HG03565 (cell line): ENCODE results near the gene CRB3.
"Not testable (repeated sequence)": the region's sequence is repeated elsewhere in the genome, so short reads cannot be mapped to it uniquely, and the experiment has no call there.

Experiments
- ATAC-seq: cut with Tn5 transposase; IDR thresholded peaks from one replicate; pipeline ENCODE4 v1.9.1; 2021; ENCODE audit warnings: mild to moderate bottlenecking, moderate library complexity; ENCODE audit not compliant: unreplicated experiment

The CRB3 gene

DNA sequence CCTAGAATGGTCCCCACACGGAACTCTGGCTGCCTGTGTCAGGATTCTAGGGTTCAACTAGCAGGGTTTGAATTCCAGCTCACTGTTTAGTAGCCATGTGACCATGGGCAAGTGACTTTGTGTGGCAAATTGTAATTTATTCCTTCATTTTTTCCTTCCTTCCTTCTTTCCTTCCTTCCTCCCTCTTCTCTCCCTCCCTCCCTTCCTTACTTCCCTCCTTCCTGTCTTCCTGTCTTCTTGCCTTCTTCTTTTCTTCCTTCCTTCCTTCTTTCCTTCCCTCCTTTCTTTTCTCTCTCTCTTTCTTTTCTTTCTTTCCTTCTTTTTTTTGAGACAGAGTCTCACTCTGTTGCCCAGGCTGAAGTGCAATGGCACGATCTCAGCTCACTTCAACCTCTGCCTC, 26.1 kb downstream of the CRB3 start:
- no peak for ATAC-seq

DNA sequence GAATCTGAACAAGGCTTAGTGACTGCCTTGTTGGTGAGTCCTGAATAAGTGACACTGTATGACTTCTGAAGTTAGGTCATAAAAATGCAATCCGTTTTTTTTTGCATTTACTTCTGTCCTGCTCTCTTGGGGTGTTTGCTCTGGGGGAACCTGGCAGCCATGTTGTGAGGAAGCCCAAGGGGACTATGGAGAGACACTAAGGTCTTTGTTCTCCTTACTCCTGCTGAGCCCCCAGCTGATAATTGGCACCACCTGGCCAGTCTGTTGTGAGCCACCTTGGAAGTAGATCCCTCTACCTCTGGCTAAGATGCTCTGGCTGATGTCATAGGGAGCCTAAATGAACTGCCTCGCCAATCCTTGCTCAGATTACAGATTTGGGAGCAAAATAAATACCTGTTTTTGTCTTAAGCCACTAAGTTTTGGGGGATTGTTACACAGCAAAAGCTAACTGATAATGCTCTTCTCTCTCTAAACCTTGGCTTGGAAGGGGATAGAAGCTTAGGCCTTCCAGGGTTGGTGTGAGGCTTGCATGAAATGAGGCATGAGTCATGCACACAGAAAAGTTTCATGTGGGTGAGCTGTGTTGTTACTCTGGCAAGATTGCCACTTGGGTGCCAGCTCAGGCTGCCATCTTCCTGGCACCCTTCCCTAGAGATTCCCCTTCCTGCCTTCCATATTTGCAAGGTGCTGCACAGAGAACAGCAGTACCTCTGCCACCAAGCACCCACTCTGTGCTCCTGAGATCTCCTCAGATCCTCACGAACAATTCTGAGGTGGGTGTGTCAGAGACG, 27.9 kb downstream of the CRB3 start:
- no peak for ATAC-seq

DNA sequence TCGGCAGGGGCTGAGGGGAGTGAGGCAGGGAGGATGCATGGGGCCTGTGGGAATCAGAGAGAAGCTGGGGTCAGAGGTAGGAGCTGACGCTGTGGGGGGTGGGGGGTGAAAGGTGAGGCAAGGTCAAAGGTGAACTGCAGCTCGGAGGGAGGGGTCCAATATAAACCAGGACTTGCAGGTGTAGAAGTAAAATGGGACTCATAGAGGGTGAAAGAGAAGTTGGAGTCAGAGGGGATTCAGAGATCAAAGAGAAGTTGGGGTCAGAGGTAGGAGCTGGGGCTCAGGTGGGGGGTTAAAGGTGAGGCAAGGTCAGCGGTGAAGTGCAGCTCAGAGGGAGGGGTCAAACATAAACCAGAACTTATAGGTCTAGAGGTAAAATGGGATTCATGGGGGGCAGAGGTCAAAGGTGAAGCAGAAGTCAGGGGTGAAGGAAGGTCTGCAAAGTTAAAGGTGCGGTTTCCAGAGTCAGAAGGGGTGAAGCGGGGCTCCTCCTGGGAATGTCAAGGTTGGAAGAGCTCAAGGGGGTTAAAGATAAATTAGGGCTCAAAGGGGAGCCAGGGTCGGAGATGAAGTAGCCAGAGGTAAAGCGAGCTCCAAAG, 30.5 kb downstream of the CRB3 start:
- no peak for ATAC-seq

DNA sequence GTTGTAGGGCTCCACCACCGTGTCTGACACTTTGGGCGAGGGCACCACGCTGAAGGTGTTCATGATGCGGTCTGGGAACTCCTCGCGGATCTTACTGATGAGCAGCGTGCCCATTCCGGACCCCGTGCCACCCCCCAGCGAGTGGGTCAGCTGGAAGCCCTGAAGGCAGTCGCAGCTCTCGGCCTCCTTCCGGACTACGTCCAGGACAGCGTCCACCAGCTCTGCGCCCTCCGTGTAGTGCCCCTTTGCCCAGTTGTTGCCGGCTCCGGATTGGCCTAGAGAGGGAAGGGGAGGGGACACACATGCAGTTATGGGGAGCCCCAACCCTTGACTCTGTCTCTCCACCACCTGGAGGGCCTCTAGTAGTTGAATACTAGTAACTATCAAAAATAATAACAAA, 31.9 kb downstream of the CRB3 start:
- no peak for ATAC-seq

DNA sequence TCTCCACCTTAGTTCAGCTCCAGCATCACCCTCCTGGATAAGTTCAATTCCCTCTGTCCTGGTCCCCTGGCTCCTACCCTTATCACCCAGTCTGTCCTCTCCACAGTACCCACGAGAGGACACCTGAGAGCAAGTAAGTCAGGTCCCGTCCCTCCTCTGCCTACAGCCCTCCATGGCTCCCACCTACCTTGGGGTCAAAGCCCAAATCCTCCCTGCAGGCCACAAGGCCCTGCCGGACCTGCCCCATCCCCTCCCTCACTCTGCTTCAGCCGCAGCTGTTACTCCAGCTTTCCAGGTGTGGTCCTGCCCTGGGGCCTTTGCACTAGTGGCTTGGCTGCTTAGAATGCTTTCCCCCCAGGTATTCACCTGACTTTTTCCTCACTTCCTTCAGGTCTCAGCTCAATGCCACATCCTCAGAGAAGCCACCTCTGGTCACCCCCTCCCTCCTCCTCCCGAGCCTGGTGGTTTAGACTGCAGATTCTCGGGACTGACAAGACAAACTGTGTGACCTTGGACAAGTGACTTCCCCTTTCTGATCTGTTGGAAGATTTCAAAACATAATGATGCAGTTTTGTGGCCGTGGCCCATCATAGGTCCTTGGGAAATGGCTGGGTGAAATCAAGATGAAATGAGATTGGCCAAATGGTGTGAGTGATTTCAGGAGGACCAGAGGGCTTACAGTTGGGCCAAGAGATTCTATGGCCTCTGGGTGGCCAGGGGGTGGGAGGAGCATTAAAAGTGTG, 34.4 kb downstream of the CRB3 start:
- ATAC-seq = no peak

DNA sequence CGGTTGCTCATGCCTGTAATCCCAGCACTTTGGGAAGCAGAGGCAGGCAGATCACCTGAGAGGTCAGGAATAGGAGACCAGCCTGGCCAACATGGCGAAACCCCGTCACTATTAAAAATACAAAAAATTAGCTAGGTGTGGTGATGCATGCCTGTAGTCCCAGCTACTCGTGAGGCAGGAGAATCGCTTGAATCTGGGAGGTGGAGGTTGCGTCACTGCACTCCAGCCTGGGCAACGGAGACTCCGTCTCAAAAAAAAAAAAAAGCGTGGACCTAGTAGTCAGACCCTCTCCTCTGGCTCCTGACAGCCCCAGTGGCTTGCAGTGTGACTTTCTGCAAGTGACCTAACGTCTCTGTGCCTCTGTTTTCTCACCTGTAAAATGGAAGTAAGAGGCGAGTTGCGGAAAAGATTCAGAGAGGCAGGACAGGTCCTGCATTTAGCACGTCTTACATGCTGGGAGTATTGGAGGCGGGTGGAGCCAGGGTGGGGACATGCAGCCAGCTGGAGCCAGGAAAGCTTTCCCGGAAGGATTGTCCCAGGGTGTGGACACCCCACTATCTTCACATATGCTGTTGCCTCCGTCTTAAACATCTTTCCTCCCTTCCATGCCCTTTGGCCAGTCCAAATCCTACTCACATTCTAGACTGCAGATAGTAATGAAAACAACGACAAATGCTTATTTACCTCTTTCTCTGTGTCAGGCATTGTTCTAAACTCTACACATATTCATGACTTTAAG, 35.1 kb downstream of the CRB3 start:
- ATAC-seq = no peak

DNA sequence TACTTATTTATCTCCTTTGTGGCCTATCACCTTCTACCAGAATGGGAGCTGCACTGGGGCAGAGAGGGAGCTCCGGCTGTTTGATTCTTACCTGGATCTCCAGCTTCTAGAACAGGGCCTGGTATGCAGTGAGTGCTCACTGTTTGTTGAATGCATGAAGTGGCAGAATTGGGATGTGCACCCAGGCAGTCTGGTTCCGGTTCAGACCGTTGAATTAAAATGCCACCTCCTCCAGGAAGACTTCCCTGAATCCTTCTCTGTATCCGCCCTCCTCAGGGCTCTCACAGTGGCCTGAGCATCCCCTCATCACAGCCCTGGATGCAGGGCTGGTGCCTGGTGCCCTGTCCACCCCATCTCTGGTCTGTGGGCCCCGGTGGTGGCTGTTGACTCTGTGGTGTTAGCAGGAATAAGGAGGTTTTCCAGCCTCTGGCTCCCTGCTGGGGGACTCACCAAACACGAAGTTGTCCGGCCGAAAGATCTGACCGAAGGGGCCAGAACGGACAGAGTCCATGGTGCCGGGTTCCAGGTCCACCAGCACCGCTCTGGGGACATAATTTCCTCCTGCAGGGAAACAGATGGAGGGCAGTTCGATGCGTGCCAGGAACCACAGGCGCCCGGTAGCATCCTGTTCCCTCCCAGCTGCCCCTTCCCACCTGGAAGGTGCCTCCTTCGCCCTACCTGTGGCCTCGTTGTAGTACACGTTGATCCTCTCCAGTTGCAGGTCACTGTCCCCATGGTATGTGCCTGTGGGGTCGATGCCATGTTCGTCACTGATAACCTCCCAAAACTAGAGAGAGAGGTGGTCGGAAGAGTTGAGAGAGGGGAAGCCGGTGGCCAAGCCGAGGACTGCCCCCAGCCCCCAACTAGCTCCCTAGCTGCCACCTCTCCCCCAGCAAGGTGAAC, 37.0 kb downstream of the CRB3 start:
- ATAC-seq = no peak

DNA sequence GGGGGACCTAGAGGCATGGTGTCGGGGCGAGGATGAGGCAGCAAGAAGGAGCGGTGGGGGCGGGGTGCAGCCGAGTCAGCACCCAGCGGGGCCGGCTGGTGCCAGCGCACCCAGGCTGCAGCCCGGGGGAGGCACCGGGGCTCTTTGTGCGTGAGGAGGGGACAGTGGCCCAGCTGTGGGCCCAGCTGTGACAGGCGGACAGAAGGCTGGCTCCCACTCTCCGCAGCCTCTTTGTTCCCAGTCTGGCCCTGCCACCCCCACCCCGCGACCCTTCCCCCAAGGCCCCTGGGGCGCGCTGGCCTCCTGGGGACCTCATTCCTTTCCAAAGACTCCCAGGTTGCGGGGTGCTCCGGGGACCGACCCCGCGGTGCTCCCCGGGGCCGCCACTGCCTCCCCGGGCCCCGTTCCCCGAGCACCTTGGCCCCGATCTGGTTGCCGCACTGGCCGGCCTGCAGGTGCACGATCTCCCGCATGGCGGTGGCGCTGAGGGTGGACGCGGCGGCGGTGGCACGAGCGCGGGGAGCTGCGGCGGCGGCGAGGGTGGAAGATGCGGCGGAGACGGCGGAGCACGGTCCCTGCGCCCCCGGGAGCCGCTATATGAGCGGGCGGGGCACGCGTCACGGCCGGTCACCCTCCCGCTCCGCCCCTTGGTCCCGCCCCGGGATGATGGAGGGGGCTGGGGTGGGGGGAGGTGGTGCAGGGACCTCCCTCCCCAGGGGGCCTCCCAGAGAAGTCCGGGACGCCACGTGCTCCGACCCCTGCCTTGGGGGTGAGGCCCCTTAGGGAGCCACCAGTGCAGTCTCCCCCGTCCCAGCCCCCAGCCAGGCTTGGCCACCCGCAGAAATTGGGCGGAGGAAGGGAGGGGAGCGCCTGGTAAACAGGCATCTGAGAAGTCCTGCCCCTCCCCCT, 37.9 kb downstream of the CRB3 start, which contains the start of gene TUBB4A:
TSS of gene TUBB4A (minus strand) at position 570 of the 909 bp plus-strand sequence. CDS start at position 473, 97 bp downstream.
- ATAC-seq = no peak

DNA sequence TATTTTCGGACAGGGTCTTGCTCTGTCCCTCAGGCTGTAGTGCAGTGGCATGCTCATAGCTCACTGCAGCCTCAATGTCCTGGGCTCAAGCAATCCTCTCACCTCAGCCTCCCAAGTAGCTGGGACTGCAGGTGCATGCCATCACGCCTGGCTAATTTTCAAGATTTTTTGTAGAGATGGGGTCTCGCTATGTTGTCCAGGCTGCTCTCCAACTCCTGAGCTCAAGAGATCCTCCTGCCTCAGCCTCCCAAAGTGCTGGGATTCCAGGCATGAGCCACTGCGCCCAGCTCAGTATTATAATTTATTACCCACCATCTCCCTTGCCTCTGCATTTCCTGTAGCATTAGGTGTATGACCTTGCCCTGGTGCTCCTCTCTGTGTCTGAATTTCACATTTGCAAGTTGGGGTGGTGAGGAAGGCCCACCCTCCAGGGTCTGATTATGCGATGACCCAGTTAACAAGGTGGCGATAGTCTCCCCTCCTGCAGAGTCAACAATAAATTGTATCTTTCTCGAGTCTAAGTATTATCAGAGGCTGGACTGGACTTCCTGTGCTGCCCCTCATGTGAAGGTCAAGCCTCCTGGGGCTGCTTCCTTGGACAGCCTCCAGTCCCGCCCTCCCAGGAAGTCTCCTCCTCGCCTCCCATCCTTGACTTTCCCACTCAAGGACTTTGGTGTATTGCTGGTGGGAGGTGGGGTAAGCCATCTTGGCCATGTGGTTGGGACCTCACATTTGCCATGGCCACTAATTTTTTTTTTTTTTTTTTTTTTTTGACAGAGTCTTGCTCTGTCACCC, 39.5 kb downstream of the CRB3 start:
- ATAC-seq = no peak

DNA sequence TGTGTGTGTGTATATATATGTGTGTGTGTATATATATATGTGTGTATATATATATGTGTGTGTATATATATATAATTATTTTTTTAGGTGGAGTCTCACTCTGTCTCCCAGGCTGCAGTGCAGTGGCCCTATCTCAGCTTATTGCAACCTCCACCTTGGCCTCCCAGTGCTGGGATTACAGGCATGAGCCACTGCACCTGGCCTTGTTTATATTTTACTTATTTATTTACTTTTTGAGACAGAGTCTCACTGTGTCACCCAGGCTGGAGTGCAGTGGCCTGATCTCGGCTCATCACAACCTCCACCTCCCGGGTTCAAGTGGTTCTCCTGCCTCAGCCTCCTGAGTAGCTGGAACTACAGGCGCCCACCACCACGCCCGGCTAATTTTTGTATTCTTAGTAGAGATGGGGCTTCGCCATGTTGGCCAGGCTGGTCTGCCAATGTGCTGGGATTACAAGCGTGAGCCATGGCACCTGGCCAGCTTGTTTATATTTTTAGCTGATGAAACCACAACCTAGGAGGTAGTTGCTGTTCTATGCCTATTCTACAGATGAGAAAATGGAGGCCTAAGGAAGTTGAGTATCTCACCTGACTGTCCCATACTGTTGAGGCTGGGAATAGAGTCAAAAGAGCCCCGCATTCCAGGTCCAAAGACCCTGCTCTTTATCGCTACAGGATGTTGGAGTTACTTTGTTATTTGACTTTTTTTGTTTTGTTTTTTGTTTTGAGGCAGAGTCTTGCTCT, 44.1 kb downstream of the CRB3 start:
- ATAC-seq = not testable (repeated sequence)

DNA sequence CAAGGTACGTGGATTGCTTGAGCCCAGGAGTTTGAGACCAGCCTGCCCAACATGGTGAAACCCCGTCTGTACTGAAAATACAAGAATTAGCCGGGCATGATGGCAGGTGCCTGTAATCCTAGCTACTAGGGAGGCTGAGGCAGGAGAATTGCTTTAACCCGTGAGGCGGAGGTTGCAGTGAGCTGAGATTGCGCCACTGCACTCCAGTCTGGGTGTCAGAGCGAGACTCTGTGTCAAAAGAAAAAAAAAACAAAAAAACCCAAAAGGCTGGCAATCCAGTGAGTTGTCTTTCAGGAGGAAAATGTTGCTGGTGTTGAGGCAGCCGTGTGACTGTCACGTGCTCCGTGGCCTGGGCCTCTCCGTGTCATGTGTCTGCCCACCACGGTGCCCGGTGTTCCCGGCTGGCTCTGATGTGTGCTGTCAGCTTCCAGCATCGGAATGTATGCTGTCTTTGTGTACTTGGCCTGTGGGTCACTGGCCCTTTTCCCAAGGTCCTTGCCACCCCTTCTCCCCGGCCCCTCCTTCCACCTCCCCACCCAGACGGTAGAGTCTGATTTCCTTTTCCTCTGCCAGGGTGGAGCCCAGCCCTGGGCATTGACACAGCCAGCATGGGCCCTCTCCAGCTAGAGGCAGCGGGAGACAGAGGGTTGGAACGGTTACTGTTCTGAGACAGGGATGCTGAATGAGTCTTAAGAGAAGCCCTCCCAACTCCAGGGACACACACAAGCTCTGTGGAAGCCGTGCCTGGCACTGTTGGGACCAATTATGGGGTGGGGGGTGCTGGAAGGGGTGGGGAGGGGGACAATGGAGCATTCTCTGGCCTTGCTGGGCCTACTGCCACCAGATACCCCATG, 45.3 kb downstream of the CRB3 start:
- no peak for ATAC-seq

DNA sequence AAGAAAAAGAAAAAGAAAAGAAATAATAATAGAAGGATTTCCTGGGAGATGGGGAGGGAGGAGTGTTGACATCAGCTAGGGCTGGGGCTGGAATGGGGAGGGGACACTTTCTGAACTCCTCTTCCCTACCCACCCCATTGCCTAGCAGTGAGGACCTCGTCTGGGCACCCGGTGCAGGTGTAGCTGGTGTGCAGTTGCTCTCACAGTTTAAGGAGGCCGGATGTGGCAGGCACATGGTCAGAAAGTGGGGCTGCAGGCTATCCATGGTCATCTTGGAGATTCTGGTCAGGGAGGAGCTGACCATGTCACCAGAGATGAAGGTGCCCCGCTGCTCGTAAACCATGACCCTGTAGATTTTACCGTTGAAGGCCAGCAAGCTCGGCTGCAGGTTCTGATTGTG, 46.5 kb downstream of the CRB3 start:
- no peak for ATAC-seq

DNA sequence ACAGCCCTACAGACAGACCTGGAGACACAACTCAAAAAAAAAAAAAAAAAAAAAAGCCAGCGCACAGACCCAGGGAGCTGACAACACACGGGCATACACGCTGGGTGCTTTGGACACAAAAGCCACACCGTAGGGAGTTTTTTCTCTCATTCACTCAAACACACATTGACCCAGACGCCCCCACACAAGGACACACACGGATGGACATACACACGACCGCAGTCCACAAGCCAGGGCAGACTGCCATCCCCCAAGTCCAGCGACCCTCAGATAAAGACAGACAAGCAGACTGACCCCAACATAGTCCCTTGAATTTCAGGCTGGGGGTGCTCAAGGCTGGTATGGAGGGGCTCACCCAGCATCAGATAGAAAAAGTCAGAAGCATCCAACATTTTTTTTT, 50.0 kb downstream of the CRB3 start:
- ATAC-seq = no peak

DNA sequence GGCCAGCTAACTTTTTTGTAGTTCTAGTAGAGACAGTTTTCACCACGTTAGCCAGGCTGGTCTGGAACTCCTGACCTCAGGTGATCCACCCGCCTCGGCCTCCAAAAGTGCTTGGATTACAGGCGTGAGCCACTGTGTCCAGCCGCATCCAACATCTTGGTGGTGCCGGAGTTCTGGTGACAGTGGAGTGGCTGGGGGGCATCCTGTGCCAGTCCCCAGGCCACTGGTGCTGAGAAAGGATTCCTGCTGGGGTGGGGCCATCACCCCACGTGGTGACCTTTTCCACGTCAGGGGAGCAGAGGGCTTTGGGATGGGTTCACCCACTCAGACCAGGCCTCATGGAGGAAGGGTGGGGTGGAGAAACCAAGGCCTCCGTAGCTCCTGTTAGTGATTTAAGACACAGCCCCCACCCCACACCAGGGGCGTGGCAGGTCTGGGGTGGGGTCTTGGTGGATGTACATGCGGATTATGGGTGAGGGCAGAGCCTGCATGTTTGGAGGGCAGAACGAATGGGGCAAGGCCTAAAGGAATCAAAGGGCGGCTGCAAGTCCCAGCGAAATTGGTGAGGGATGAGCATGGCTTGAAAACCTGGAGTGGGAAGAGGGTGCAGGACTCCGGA, 51.0 kb downstream of the CRB3 start:
- no peak for ATAC-seq

DNA sequence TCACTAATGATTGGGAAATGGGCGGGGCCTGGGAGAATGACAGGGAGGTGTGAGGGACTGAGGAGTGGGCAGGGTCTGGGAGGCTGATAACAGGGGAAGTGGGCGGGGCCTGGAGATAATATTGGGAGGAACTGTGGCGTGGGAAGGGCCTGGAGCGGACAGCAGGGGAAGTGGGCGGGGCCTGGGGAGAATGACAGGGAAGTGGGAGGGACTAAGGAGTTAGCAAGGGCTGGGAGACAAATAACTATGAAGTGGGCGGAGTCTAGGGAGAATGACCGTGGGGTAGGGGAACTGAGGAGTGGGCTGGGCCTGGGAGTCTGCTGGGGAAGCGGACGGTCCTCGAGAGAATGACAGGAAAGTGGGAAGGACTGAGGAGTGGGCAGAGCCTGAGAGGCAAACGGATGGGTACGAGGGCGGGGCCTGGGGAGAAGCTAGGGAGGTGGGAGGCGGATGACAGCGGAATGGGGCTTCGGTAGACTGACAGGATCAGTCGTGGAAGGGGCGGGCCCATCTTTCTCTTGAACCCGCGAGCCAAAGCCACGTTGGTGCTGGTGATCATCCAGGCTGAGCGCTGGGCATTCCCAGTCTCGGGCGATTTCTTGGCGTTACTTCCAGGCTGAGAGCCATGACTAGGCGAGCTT, 52.1 kb downstream of the CRB3 start:
- ATAC-seq = no peak
